ENCODE data around the gene TXN.

- TF ChIP-seq POLR2A (IDR thresholded peaks at IDR 0.05) (no peak), CTCF (IDR thresholded peaks at IDR 0.05) (no peak)
Measured at GRCh38 chr9:110214090-110214489, 42.2 kb downstream of the TXN start.

Data from stomach (tissue), 4 donors.